ENCODE data around the gene HAUS8. TPM values are rescaled to one million over a fixed set of nuclear protein-coding genes. Genes with fewer than 3 reads are reported as not detected.

HAUS8 gene
- total and polyA plus RNA-seq, 10 of the 15 experiments (the other 5 are each of a cell fraction or from before 2014, with no cell fraction given): 22.7 to 43.9 (median 34.4) TPM

- WGBS (ENCODE audit: insufficient coverage, insufficient replicate concordance, low lambda C conversion rate, missing lambda C conversion rate): 2% methylated on average over 3 of the region's 3 CpGs
- Histone ChIP-seq H3K79me2 (ENCODE audit: control insufficient read depth, insufficient read depth, low read length) (peaks cover 87% of the 10 kb centered on the region), H3K27me3 (replicated peaks in 1 of 2; ENCODE audit: control insufficient read depth in 2 of 2, insufficient read depth in 2 of 2, low read length in 1 of 2) (no peaks in the 10 kb centered on the region), H3K9me3 (replicated peaks; ENCODE audit: control insufficient read depth, insufficient read depth, low read length) (no peaks in the 10 kb centered on the region; the same call in 2 of the 3 replicates), H3K36me3 (ENCODE audit: control insufficient read depth in 2 of 2, insufficient read depth in 2 of 2, low read length in 1 of 2) (peaks cover 34 to 37% of the 10 kb centered on the region in 2 experiments), H3K4me3 (no peak overlapping the region), H2AFZ (ENCODE audit: control insufficient read depth, low read depth, low read length) (no peak overlapping the region), H3K4me2 (ENCODE audit: control insufficient read depth, insufficient read depth) (peak overlapping the region; percentile 77), H3K27ac (ENCODE audit: control insufficient read depth, insufficient read depth) (peak overlapping the region; percentile 60), H3K9ac (ENCODE audit: control insufficient read depth, insufficient read depth, low read length) (no peak overlapping the region), H4K20me1 (ENCODE audit: control insufficient read depth, insufficient read depth) (0 out of 2 replicates have a peak, but pooled peaks cover 3% of the 10 kb centered on the region), H3K4me1 (ENCODE audit: control insufficient read depth, insufficient read depth, low read length) (peaks cover 73% of the 10 kb centered on the region)
- in situ Hi-C loops (cut with MboI) (no loop called here), intact Hi-C loops (cut with micrococcal nuclease; ENCODE audit: unreplicated experiment) (loop anchor here (2.0 kb wide), 2 partner anchors 19 to 25 kb away; no protein-coding TSS in a partner anchor)
- RAD21 ChIA-PET (ENCODE audit: unreplicated experiment): interaction anchor here (1.1 to 7.7 kb wide), 4 partner anchors 11 to 26 kb away, joined by 3 to 90 read pairs (median 4); no protein-coding TSS in a partner anchor
- CTCF ChIA-PET: interaction anchor here (1.3 to 3.6 kb wide), 4 partner anchors 12 to 28 kb away, joined by 3 to 8 read pairs (median 4); no protein-coding TSS in a partner anchor
- SMC1A ChIA-PET (ENCODE audit: uncharacterized antibody, unreplicated experiment): interaction anchor here (0.8 to 7.3 kb wide), 8 partner anchors 11 to 79 kb away, joined by 3 to 66 read pairs (median 4); no protein-coding TSS in a partner anchor
- FAIRE-seq: no peak
- POLR2A ChIA-PET: interaction anchor here (0.5 to 6.8 kb wide), 8 partner anchors 8 to 130 kb away, joined by 3 to 64 read pairs (median 4); partner anchors contain the start of gene OCEL1
- DNase-seq (ENCODE audit: low read depth, low spot score): peak; percentile 53
- BruUV-seq (replicated peaks): no TSS peak
- peak; percentile 79 for ATAC-seq
- TF ChIP-seq ATF7 (IDR thresholded peaks at IDR 0.05; ENCODE audit: low read depth): peak; percentile 81
- TF ChIP-seq, protein P1, sequence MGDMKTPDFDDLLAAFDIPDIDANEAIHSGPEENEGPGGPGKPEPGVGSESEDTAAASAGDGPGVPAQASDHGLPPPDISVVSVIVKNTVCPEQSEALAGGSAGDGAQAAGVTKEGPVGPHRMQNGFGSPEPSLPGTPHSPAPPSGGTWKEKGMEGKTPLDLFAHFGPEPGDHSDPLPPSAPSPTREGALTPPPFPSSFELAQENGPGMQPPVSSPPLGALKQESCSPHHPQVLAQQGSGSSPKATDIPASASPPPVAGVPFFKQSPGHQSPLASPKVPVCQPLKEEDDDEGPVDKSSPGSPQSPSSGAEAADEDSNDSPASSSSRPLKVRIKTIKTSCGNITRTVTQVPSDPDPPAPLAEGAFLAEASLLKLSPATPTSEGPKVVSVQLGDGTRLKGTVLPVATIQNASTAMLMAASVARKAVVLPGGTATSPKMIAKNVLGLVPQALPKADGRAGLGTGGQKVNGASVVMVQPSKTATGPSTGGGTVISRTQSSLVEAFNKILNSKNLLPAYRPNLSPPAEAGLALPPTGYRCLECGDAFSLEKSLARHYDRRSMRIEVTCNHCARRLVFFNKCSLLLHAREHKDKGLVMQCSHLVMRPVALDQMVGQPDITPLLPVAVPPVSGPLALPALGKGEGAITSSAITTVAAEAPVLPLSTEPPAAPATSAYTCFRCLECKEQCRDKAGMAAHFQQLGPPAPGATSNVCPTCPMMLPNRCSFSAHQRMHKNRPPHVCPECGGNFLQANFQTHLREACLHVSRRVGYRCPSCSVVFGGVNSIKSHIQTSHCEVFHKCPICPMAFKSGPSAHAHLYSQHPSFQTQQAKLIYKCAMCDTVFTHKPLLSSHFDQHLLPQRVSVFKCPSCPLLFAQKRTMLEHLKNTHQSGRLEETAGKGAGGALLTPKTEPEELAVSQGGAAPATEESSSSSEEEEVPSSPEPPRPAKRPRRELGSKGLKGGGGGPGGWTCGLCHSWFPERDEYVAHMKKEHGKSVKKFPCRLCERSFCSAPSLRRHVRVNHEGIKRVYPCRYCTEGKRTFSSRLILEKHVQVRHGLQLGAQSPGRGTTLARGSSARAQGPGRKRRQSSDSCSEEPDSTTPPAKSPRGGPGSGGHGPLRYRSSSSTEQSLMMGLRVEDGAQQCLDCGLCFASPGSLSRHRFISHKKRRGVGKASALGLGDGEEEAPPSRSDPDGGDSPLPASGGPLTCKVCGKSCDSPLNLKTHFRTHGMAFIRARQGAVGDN (IDR thresholded peaks at IDR 0.05): peak; percentile 88
- TF ChIP-seq STAT3 (IDR thresholded peaks at IDR 0.05; ENCODE audit: low read depth, low read length): no peak
- TF ChIP-seq YBX1 (IDR thresholded peaks at IDR 0.05): no peak
- 0 out of 2 replicates have a peak, but pooled peaks have one; percentile 23 for TF ChIP-seq TBL1XR1 (IDR thresholded peaks at IDR 0.05; ENCODE audit: low read depth, low read length)
- no peak for TF ChIP-seq PRDM15 (CRISPR knock-in tag; IDR thresholded peaks at IDR 0.05)
- no peak for TF ChIP-seq SIN3A (IDR thresholded peaks at IDR 0.05; ENCODE audit: low read depth, low read length)
- TF ChIP-seq CREM (IDR thresholded peaks at IDR 0.05; ENCODE audit: low read depth): peak; percentile 49; the same call in 1 of the 2 replicates
- TF ChIP-seq TCF12 (IDR thresholded peaks at IDR 0.05; ENCODE audit: low read depth, low read length): no peak
- 0 out of 2 replicates have a peak, but pooled peaks have one; percentile 36 for TF ChIP-seq RUNX3 (IDR thresholded peaks at IDR 0.05; ENCODE audit: low read length)
- no peak for TF ChIP-seq LARP7 (IDR thresholded peaks at IDR 0.05)
- no peak for TF ChIP-seq POLR2AphosphoS2 (IDR thresholded peaks at IDR 0.05; ENCODE audit: low read depth, low read length)
- TF ChIP-seq GATAD2B (conservative IDR thresholded peaks at IDR 0.05; ENCODE audit: low read depth): 0 out of 2 replicates have a peak, but pooled peaks have one; percentile 29
- no peak for TF ChIP-seq SUPT20H (IDR thresholded peaks at IDR 0.05; ENCODE audit: borderline replicate concordance, control insufficient read depth, low read depth, low read length)
- TF ChIP-seq MTA2 (IDR thresholded peaks at IDR 0.05; ENCODE audit: low read depth): peak; percentile 83
- 0 out of 2 replicates have a peak, but pooled peaks have one; percentile 20 for TF ChIP-seq POLR2AphosphoS5 (IDR thresholded peaks at IDR 0.05; ENCODE audit: low read length)
- TF ChIP-seq NR2F1 (conservative IDR thresholded peaks at IDR 0.05): peak; percentile 98
Observed at GRCh38 chr19:17105556-17105955, 30.3 kb upstream of the HAUS8 start.
